Transverse colon (tissue), 4 donors: ENCODE results near the gene SEPTIN12.

Experiments
- EP300 ChIP-seq: sonication (generic); formaldehyde crosslinking; IDR thresholded peaks from one replicate; pipeline ENCODE4 v1.6.1; 2017; ENCODE audit warnings: antibody characterized with exemption, low read depth
- POLR2A ChIP-seq: fragments of 450-650 bp; IDR thresholded peaks from one replicate; pipeline ENCODE4 v1.6.1; 2016; ENCODE audit warnings: antibody characterized with exemption, mild to moderate bottlenecking, moderate library complexity
- POLR2AphosphoS5 ChIP-seq, 3 donors: sonication (generic); formaldehyde crosslinking; IDR thresholded peaks; one replicate each; pipeline ENCODE4 v1.6.1; 2016; ENCODE audit warnings: antibody characterized with exemption in 3 of 3
- TF ChIP-seq, protein P1 (sequence below), 5 experiments: fragments of 200-600 bp in 3 of 5; fragments of 450-650 bp in 2 of 5; sonication (generic) in 3 of 5; IDR thresholded peaks; 1 replicate in 2 of 5; 2 replicates in 3 of 5; pipeline ENCODE4 v1.5.1; 2016 to 2017; ENCODE audit warnings: antibody characterized with exemption in 5 of 5, inconsistent platforms in 3 of 5, mild to moderate bottlenecking in 2 of 5, moderate library complexity in 1 of 5

GRCh38 chr16:4755687-4756086, 32.5 kb downstream of the SEPTIN12 start:
- TF ChIP-seq, protein P1, sequence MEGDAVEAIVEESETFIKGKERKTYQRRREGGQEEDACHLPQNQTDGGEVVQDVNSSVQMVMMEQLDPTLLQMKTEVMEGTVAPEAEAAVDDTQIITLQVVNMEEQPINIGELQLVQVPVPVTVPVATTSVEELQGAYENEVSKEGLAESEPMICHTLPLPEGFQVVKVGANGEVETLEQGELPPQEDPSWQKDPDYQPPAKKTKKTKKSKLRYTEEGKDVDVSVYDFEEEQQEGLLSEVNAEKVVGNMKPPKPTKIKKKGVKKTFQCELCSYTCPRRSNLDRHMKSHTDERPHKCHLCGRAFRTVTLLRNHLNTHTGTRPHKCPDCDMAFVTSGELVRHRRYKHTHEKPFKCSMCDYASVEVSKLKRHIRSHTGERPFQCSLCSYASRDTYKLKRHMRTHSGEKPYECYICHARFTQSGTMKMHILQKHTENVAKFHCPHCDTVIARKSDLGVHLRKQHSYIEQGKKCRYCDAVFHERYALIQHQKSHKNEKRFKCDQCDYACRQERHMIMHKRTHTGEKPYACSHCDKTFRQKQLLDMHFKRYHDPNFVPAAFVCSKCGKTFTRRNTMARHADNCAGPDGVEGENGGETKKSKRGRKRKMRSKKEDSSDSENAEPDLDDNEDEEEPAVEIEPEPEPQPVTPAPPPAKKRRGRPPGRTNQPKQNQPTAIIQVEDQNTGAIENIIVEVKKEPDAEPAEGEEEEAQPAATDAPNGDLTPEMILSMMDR (IDR thresholded peaks at IDR 0.05): no peak
- TF ChIP-seq EP300 (no peak), POLR2A (no peak), POLR2AphosphoS5 (IDR thresholded peaks at IDR 0.05) (no peak)
